SK-N-DZ (cell line): ENCODE data around the gene CNIH2. TPM values are rescaled to one million over a fixed set of nuclear protein-coding genes. Genes with fewer than 3 reads are reported as not detected.
"Not testable (repeated sequence)": the region's sequence is repeated elsewhere in the genome, so short reads cannot be mapped to it uniquely, and the experiment has no call there.

ENCODE experiments used
- DNase-seq: peaks from one replicate; pipeline ENCODE4 v3.0.0-alpha.2; 2015; ENCODE audit warnings: low spot score
- polyA plus RNA-seq, 2 experiments: library from polyadenylated mRNA; depleted of rRNA; stranded (reverse); fragments of >200 nt; gene quantifications; 2 replicates each; pipeline ENCODE4 v1.2.3, GENCODE V29; 2014

Gene CNIH2
- polyA plus RNA-seq (2014; cell fraction: cytosol; rRNA removed): 9.1 and 13.5 TPM in 2 replicates
- polyA plus RNA-seq (2014; cell fraction: nucleus; rRNA removed): 9.0 and 14.4 TPM in 2 replicates

GRCh38 chr11:66277471-66278362, at the start of gene CNIH2:
Gene CNIH2 (plus strand): TSS chr11:66278175. CDS start chr11:66278457, 282 bp downstream.
- no peak for DNase-seq

DNA sequence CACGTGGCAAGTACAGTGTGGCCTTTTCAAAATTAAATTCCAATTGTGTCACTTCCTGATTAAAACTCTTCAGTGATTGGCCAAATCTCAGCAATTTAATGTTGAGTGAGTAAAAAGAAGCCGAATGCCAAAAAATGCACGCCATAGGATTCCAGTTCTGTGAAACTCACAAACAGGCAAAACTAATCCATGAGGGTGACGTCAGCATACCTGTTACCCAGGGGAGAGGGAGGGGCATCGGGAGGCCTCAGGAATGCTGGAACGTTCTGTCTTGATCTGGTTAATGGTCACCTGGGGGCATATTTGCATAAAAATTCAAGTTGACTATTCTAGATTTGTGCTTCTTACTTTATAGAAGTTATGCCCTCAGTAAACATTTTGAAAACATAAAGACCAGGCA, 49.5 kb upstream of the CNIH2 start:
- DNase-seq: no peak

GRCh38 chr11:66230156-66230555, 47.8 kb upstream of the CNIH2 start:
- no peak for DNase-seq

GRCh38 chr11:66230978-66231377, 47.0 kb upstream of the CNIH2 start:
- DNase-seq: no peak

DNA sequence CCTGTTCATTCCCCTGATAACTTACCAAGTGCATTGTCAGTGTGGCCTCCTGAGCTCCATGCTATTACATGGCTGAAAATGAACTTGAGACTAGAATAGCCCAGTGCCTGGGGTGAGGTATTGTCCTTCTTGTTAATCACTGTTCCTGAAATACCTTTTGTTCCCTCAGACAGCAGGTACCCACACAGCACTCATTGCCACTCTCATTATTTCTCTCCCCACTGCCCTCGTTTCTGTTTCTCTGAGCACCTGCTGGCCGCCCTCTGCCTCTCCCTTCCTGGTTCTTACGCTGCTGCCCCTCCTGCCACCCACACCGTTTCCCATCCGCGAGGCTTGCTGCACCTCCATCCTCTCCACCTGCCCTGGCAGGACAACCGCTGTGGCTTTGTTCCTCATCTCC, 46.4 kb upstream of the CNIH2 start:
- DNase-seq: no peak

DNA sequence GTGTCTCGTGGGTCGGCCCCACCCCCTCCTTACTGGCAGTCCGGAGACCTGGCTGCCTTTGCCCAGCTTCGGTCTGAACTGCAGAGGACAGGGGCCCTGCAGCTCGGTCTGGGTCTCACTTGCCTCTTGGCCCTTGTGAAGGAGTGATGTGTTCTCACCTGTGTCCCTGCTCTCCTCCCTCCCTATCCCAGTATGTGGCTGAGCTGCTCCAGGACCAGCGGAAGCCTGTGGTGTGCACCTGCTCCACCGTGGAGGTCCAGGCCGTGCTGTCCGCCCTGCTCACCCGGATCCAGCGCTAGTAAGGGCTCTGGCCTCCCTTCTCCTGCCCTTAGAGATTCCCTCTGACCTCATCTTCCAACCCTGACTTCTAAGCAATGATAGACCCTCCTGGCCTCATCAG, 45.2 kb upstream of the CNIH2 start:
- DNase-seq: no peak

DNA sequence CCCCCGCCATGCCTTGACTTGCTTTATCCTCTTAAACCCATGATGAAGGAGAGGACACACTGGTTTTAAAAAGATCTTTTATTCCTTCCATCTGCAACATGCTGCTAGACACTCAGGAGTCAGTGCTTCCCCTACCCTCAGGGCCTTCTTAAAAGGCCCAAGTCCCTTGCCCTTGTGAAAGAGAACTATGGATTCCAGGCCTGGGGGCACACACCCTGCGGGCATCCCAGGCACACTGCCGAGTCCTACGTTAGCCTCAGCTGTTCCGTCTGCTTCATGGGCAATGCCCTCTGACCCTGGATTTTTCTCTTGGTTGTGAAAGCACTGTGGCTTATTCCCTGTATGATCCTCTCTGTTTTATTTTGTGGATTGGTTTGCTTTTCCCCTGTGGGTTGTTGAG, 44.7 kb upstream of the CNIH2 start:
- no peak for DNase-seq

DNA sequence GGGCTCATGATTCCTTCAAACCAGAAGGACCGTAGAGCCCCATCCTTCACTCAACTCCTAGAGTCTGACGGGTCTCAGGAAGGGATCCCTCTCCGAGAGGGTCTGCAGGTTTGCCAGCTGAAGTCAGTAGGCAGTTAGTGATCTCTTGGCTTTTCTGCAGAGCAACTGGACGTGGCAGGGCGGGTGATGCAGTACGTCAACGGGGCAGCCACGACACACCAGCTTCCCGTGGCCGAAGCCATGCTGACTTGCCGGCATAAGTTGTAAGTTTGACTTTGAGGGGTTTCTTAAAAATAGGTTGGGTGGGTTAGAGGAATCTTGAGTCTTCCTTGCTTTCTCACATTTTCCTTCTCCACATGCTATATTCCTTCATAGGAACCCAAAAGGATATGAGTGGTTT, 42.8 kb upstream of the CNIH2 start:
- DNase-seq: no peak

GRCh38 chr11:66237867-66238266, 40.1 kb upstream of the CNIH2 start:
- DNase-seq: no peak

GRCh38 chr11:66238786-66239413, 39.1 kb upstream of the CNIH2 start:
- DNase-seq: no peak

- DNase-seq: no peak
These were observed 38.5 kb upstream of the CNIH2 start for GRCh38 chr11:66239511-66239910.

DNA sequence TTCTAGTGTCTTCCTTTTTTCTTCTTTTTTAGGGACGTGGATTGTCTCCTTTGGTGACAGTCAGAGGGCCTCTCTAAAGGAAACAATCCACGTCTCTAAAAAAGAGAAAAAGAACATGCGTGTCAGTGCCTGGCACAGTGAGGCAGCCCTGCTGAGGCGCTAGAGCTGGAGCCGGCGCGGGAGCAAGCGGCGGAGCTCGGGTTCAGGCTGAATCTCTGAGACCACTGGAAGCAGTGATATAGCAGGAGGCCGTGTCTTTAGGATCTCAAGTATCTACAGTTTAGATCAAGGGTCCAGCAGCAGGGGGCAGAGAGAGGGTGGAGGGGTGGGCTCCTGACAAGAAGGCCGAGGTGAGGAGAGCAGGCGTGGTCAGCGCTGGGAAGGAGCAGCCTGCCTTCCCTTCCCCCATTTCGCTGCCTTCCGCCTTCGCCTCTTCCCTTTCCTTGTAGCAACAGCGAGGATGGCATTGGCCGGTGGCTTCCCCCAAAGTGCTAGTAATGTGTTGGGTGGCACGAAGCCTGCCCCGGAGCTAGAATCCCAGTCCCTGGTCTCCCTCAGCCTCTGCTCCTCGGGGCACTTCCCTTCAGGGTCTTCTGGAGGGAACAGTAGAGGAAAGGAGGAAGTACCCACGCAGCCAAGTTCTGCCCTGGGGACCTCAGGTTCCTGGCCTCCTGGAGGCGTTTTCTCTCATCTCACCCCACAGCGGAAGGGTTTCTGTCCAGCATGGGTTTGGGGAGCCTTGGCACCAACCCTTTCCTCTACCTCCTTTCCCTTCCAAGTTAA, 37.8 kb upstream of the CNIH2 start:
- DNase-seq: no peak

GRCh38 chr11:66240781-66241136, 37.2 kb upstream of the CNIH2 start:
- DNase-seq: no peak

DNA sequence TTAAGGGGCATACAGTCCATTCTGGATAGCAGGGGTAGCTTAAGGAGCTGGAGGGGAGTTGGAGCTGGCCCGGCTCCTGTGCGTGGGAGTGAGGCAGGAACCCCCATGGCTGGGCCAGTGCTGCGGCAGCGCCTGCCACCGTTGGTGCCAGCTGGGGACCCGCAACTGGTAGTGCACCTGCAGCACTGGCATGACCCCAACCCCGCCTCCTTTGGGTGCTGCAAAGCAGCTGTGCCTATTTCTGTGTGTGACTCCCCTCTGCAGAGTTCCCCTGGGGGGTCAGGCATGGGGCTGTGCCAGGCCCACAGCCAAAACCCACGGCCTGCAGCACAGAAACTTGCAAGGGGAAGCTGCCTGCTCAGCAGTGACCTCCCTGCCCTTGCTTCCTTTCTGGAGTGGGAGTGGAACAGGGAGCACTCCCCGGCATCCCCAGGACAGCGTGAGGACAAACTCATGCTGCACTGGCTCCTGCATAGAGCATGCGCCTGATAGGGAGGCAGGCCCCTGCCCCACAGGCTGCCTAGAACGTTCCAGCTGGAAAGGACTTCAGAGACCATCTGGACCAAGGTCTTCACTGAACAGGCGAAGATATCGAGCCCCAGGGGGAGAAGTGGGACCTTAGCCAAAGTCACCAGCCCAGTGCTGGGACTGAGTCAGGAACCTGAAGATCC, 35.7 kb upstream of the CNIH2 start:
- no peak for DNase-seq

- DNase-seq: no peak
These were observed 34.0 kb upstream of the CNIH2 start for GRCh38 chr11:66243782-66244535.

DNA sequence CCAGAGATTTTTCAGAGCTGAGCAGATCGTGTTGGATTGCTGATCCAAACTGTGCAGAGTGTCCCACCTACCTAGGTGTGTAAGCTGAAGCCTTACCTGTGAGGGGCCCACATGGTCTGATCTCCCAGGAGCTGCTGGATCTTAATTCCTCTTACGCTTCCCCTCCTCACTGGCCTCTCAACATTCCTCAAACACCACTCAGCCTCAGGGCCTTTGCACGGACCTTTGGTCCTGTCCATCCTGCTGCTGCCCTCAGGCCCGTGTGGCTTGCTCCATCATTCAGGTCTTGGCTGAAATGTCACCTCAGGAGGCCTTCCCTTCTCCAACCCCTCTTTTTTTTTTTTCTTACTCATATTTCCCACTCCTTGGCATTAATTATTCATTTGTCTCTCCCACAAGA, 30.7 kb upstream of the CNIH2 start:
- no peak for DNase-seq

GRCh38 chr11:66247801-66248200, 30.2 kb upstream of the CNIH2 start:
- DNase-seq: no peak

- DNase-seq: no peak
These were observed 29.1 kb upstream of the CNIH2 start for GRCh38 chr11:66248903-66249302.

GRCh38 chr11:66251809-66252208, 26.2 kb upstream of the CNIH2 start:
- DNase-seq: no peak

DNA sequence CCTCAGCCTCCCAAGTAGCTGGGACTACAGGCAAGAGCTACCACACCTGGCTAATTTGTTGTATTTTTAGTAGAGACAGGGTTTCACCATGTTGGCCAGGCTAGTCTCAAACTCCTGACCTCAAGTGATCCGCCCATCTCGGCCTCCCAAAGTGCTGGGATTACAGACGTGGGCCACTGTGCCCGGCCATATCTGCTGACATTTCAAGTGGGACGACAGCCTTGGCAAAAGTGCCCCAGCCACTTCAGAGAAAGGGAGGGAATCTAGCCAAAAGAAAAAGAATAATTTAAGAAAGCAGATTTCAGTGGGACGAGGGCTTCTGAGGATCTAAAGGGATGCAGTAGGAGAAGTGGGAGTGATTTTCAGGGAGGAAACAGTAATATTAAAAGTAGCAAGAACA, 24.9 kb upstream of the CNIH2 start:
- not testable (repeated sequence) for DNase-seq

GRCh38 chr11:66258473-66258893, 19.5 kb upstream of the CNIH2 start:
- DNase-seq: no peak
